ENCODE measurements around the gene PTPRN2.
"Not testable (repeated sequence)": the region's sequence is repeated elsewhere in the genome, so short reads cannot be mapped to it uniquely, and the experiment has no call there.

The PTPRN2 gene

GRCh38 chr7:157980341-157980731, 607.3 kb downstream of the PTPRN2 start:
- in situ Hi-C loops (cut with MboI; ENCODE audit: low sequenced_read_pairs), result not testable (repeated sequence)

GRCh38 chr7:157979636-157980340, 607.8 kb downstream of the PTPRN2 start:
- in situ Hi-C loops (cut with MboI; ENCODE audit: low sequenced_read_pairs), result no loop called here

GRCh38 chr7:157978766-157979165, 608.9 kb downstream of the PTPRN2 start:
- in situ Hi-C loops (cut with MboI; ENCODE audit: low sequenced_read_pairs), result no loop called here

GRCh38 chr7:157977717-157978496, 609.7 kb downstream of the PTPRN2 start:
- in situ Hi-C loops (cut with MboI; ENCODE audit: low sequenced_read_pairs), result no loop called here

- in situ Hi-C loops (cut with MboI; ENCODE audit: low sequenced_read_pairs), result no loop called here
Measured at GRCh38 chr7:157977306-157977705, 610.3 kb downstream of the PTPRN2 start.

- in situ Hi-C loops (cut with MboI; ENCODE audit: low sequenced_read_pairs), result no loop called here
Measured at GRCh38 chr7:157976406-157976805, 611.2 kb downstream of the PTPRN2 start.

GRCh38 chr7:157975401-157976372, 611.9 kb downstream of the PTPRN2 start:
- in situ Hi-C loops (cut with MboI; ENCODE audit: low sequenced_read_pairs), result no loop called here

- in situ Hi-C loops (cut with MboI; ENCODE audit: low sequenced_read_pairs), result no loop called here
Measured at GRCh38 chr7:157974678-157975230, 612.9 kb downstream of the PTPRN2 start.

GRCh38 chr7:157973971-157974677, 613.5 kb downstream of the PTPRN2 start:
- in situ Hi-C loops (cut with MboI; ENCODE audit: low sequenced_read_pairs), result no loop called here

GRCh38 chr7:157972914-157973313, 614.7 kb downstream of the PTPRN2 start:
- in situ Hi-C loops (cut with MboI; ENCODE audit: low sequenced_read_pairs), result no loop called here

- in situ Hi-C loops (cut with MboI; ENCODE audit: low sequenced_read_pairs), result no loop called here
Measured at GRCh38 chr7:157971501-157971900, 616.1 kb downstream of the PTPRN2 start.

- in situ Hi-C loops (cut with MboI; ENCODE audit: low sequenced_read_pairs), result no loop called here
Measured at GRCh38 chr7:157970744-157971143, 616.9 kb downstream of the PTPRN2 start.

- in situ Hi-C loops (cut with MboI; ENCODE audit: low sequenced_read_pairs), result no loop called here
Measured at GRCh38 chr7:157969995-157970394, 617.6 kb downstream of the PTPRN2 start.

- in situ Hi-C loops (cut with MboI; ENCODE audit: low sequenced_read_pairs), result no loop called here
Measured at GRCh38 chr7:157966490-157966889, 621.1 kb downstream of the PTPRN2 start.

- in situ Hi-C loops (cut with MboI; ENCODE audit: low sequenced_read_pairs), result no loop called here
Measured at GRCh38 chr7:157964521-157964920, 623.1 kb downstream of the PTPRN2 start.

- in situ Hi-C loops (cut with MboI; ENCODE audit: low sequenced_read_pairs), result no loop called here
Measured at GRCh38 chr7:157964016-157964415, 623.6 kb downstream of the PTPRN2 start.

- in situ Hi-C loops (cut with MboI; ENCODE audit: low sequenced_read_pairs), result no loop called here
Measured at GRCh38 chr7:157963526-157963925, 624.1 kb downstream of the PTPRN2 start.

GRCh38 chr7:157962458-157963306, 624.9 kb downstream of the PTPRN2 start:
- in situ Hi-C loops (cut with MboI; ENCODE audit: low sequenced_read_pairs), result no loop called here

GRCh38 chr7:157961731-157962457, 625.7 kb downstream of the PTPRN2 start:
- in situ Hi-C loops (cut with MboI; ENCODE audit: low sequenced_read_pairs), result no loop called here

Data from hTERT RPE-1 (cell line).